HG02885 (cell line): ENCODE data around the gene EFNA5.

Source experiments
- ATAC-seq: cut with Tn5 transposase; IDR thresholded peaks from one replicate; pipeline ENCODE4 v1.9.1; 2021; ENCODE audit warnings: mild to moderate bottlenecking; ENCODE audit not compliant: unreplicated experiment, poor library complexity

The EFNA5 gene

GRCh38 chr5:107532169-107532878, 138.4 kb downstream of the EFNA5 start:
- ATAC-seq: no peak

- no peak for ATAC-seq
These were observed 139.4 kb downstream of the EFNA5 start for GRCh38 chr5:107531308-107531707.

- ATAC-seq: no peak
These were observed 141.1 kb downstream of the EFNA5 start for GRCh38 chr5:107529618-107530017.

GRCh38 chr5:107526270-107526937, 144.3 kb downstream of the EFNA5 start:
- no peak for ATAC-seq

GRCh38 chr5:107524111-107524510, 146.6 kb downstream of the EFNA5 start:
- no peak for ATAC-seq

GRCh38 chr5:107523029-107523680, 147.6 kb downstream of the EFNA5 start:
- ATAC-seq: no peak

- no peak for ATAC-seq
These were observed 148.3 kb downstream of the EFNA5 start for GRCh38 chr5:107522456-107522855.

GRCh38 chr5:107519900-107520354, 150.8 kb downstream of the EFNA5 start:
- peak; percentile 39 for ATAC-seq

- no peak for ATAC-seq
These were observed 152.1 kb downstream of the EFNA5 start for GRCh38 chr5:107518616-107519015.

GRCh38 chr5:107518190-107518589, 152.5 kb downstream of the EFNA5 start:
- no peak for ATAC-seq

GRCh38 chr5:107517185-107518033, 153.3 kb downstream of the EFNA5 start:
- ATAC-seq: no peak

- no peak for ATAC-seq
These were observed 154.1 kb downstream of the EFNA5 start for GRCh38 chr5:107516452-107517184.

- no peak for ATAC-seq
These were observed 155.1 kb downstream of the EFNA5 start for GRCh38 chr5:107515521-107516080.

- ATAC-seq: no peak
These were observed 156.4 kb downstream of the EFNA5 start for GRCh38 chr5:107514305-107514704.

GRCh38 chr5:107513337-107514085, 157.2 kb downstream of the EFNA5 start:
- ATAC-seq: peak; percentile 57

GRCh38 chr5:107512029-107512428, 158.7 kb downstream of the EFNA5 start:
- peak; percentile 63 for ATAC-seq

GRCh38 chr5:107510125-107510524, 160.6 kb downstream of the EFNA5 start:
- ATAC-seq: no peak

- ATAC-seq: no peak
These were observed 162.6 kb downstream of the EFNA5 start for GRCh38 chr5:107508097-107508496.
